B cell (primary cell): ENCODE measurements around the gene POP4. TPM values are rescaled to one million over a fixed set of nuclear protein-coding genes. Genes with fewer than 3 reads are reported as not detected.
A peak's percentile ranks its signal among the peaks of the same experiment; 100 is the strongest.

Experiments used
- ATAC-seq: fragments of 200-7000 bp; cut with Tn5 transposase; one replicate; pipeline ENCODE4 v1.10.0; 2021; ENCODE audit warnings: low read depth, mild to moderate bottlenecking, moderate number of reproducible peaks, moderate library complexity
- CTCF ChIA-PET: fragments of 350-600 bp; sonication (Branson Sonifier 250); formaldehyde crosslinking; loops from one replicate; lab custom pipeline; 2021; ENCODE audit warnings: antibody characterized with exemption, inconsistent platforms; lab: Charles Lee
- POLR2A ChIA-PET: fragments of 350-600 bp; sonication (Branson Sonifier 250); formaldehyde crosslinking; loops from one replicate; lab custom pipeline; 2021; ENCODE audit warnings: antibody characterized with exemption; lab: Charles Lee
- DNase-seq: peaks from one replicate; pipeline ENCODE4 v3.0.0; 2013
- H2AFZ ChIP-seq: 2 replicates; pipeline ENCODE4 v1.6.1; 2012; ENCODE audit warnings: mild to moderate bottlenecking, low read depth, low read length; ENCODE audit not compliant: insufficient read depth, poor library complexity, severe bottlenecking
- H3K27ac ChIP-seq, 2 donors: 1 replicate in 1 of 2; 2 replicates in 1 of 2; pipeline ENCODE4 v1.5.1; 2012 to 2013; ENCODE audit warnings: low read length in 2 of 2, mild to moderate bottlenecking in 2 of 2, moderate library complexity in 1 of 2
- H3K27me3 ChIP-seq, 4 experiments: fragments of 200-600 bp in 1 of 4; sonication (generic) in 1 of 4; replicated peaks in 1 of 4; 1 replicate in 2 of 4; 2 replicates in 2 of 4; pipeline versions ENCODE4 v1.6.1 to v1.7.0; 2013 to 2016; ENCODE audit warnings: low read length in 3 of 4, mild to moderate bottlenecking in 2 of 4, mixed read lengths in 1 of 4, moderate library complexity in 1 of 4; ENCODE audit not compliant: insufficient read depth in 4 of 4, control insufficient read depth in 3 of 4; ENCODE audit errors: control extremely low read depth in 1 of 4
- H3K36me3 ChIP-seq, 2 experiments: replicated peaks in 1 of 2; 1 replicate in 1 of 2; 2 replicates in 1 of 2; pipeline versions ENCODE4 v1.6.1 to v1.7.1; 2013; ENCODE audit warnings: low read length in 1 of 2; ENCODE audit not compliant: insufficient read depth in 2 of 2, control insufficient read depth in 1 of 2; ENCODE audit errors: control extremely low read depth in 1 of 2, extremely low read depth in 1 of 2
- H3K4me1 ChIP-seq, 2 donors: fragments of 200-600 bp in 1 of 2; sonication (generic) in 1 of 2; 1 replicate in 1 of 2; 2 replicates in 1 of 2; pipeline versions ENCODE4 v1.5.1 to v1.6.1; 2013 to 2017; ENCODE audit warnings: low read length in 2 of 2; ENCODE audit not compliant: control insufficient read depth in 2 of 2, insufficient read depth in 2 of 2
- H3K4me2 ChIP-seq: replicated peaks from 2 replicates; pipeline ENCODE3; 2012; ENCODE audit warnings: mild to moderate bottlenecking, low read depth, low read length; ENCODE audit not compliant: poor library complexity, severe bottlenecking
- H3K4me3 ChIP-seq, 5 experiments: fragments of 200-600 bp in 1 of 5; sonication (generic) in 1 of 5; 1 replicate in 3 of 5; 2 replicates in 2 of 5; pipeline versions ENCODE4 v1.5.1 to v1.7.0; 2011 to 2016; ENCODE audit warnings: low read length in 4 of 5, mild to moderate bottlenecking in 4 of 5, low read depth in 2 of 5, control low read depth in 1 of 5, moderate library complexity in 1 of 5; ENCODE audit not compliant: insufficient read depth in 1 of 5; ENCODE audit errors: control extremely low read depth in 1 of 5, extremely low read depth in 1 of 5
- H3K79me2 ChIP-seq: fragments of 200-600 bp; sonication (generic); one replicate; pipeline ENCODE4 v1.6.0; 2016; ENCODE audit warnings: low read length; ENCODE audit not compliant: control insufficient read depth, insufficient read depth
- H3K9ac ChIP-seq: fragments of 200-600 bp; sonication (generic); 2 replicates; pipeline ENCODE4 v1.6.1; 2017; ENCODE audit warnings: mild to moderate bottlenecking, low read length, moderate library complexity
- H3K9me3 ChIP-seq, 3 donors: one replicate each; pipeline versions ENCODE4 v1.6.1 to v1.7.1; 2013; ENCODE audit warnings: low read length in 2 of 3; ENCODE audit not compliant: control insufficient read depth in 2 of 3, insufficient read depth in 1 of 3; ENCODE audit errors: control extremely low read depth in 1 of 3
- H4K20me1 ChIP-seq: 2 replicates; pipeline ENCODE4 v1.6.0; 2012; ENCODE audit warnings: mild to moderate bottlenecking, low read length; ENCODE audit not compliant: insufficient read depth, control insufficient read depth, poor library complexity, severe bottlenecking
- H3K27ac Mint-ChIP-seq: one replicate; pipeline ENCODE4 v1.8.0; 2021; ENCODE audit warnings: mixed read lengths
- H3K27me3 Mint-ChIP-seq: one replicate; pipeline ENCODE4 v1.8.0; 2021; ENCODE audit warnings: mixed read lengths
- H3K4me1 Mint-ChIP-seq: one replicate; pipeline ENCODE4 v1.8.0; 2021; ENCODE audit warnings: mixed read lengths
- H3K4me3 Mint-ChIP-seq: one replicate; pipeline ENCODE4 v1.8.0; 2021; ENCODE audit warnings: mixed read lengths
- H3K9me3 Mint-ChIP-seq: one replicate; pipeline ENCODE4 v1.8.0; 2022; ENCODE audit warnings: mixed read lengths; ENCODE audit not compliant: insufficient read depth
- CTCF ChIP-seq: fragments of 200-600 bp; IDR thresholded peaks from one replicate; pipeline ENCODE4 v1.8.0; 2022; ENCODE audit warnings: antibody characterized with exemption, mild to moderate bottlenecking
- EZH2 ChIP-seq: IDR thresholded peaks from 2 replicates; pipeline ENCODE4 v1.6.1; 2012; ENCODE audit warnings: borderline replicate concordance, low read depth, mild to moderate bottlenecking, moderate library complexity, low read length; ENCODE audit not compliant: insufficient read depth, poor library complexity, severe bottlenecking
- WGBS: methylation state at CpG from one replicate; pipeline ENCODE4 v1.1.5; 2013; ENCODE audit warnings: missing lambda C conversion rate; ENCODE audit not compliant: insufficient coverage; 5-methylcytosine and 5-hydroxymethylcytosine counted together
- intact Hi-C: fragments of 100-400 bp; cut with micrococcal nuclease; formaldehyde crosslinking; loops from one replicate; pipeline ENCODE4 v1.10.0; 2022
- polyA plus RNA-seq: library from polyadenylated mRNA; depleted of rRNA; stranded (reverse); fragments of >200 nt; gene quantifications from 2 replicates; pipeline ENCODE4 v1.2.3, GENCODE V29; 2012
- total RNA-seq, 2 donors: library from RNA; stranded (reverse); fragments of 120-200 nt in 1 of 2; gene quantifications; 1 replicate in 1 of 2; 2 replicates in 1 of 2; pipeline versions ENCODE4 v1.2.3 to v1.2.4, GENCODE V29; 2013 to 2022

POP4 gene
- total and polyA plus RNA-seq, 2 donors (not counting 1 experiment from before 2014, with no cell fraction given), result 58.9 to 61.2 TPM

DNA sequence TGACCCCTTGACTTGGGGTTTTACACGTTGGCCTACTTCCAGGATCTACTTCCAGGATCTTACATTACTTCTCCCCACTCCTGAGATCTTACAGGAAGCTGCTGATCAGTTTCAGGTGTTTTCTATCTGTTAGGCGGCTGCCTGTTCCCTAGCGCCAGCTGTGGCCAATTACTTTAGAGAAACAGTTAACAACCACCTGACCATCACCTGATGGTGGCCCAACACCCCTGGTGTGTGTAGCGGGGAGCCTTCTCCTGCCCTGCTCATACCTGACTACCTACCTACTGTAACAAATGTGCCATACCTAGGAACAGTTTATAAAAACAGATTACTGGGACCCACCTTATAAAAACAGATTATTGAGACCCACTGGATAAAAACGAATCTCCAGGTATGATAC is 2.8 kb upstream of the POP4 start:
- Mint-ChIP-seq H3K27me3 (peaks cover 2% of the 10 kb centered on the region), H3K4me3 (no peak overlapping the region), H3K9me3 (no peaks in the 10 kb centered on the region), H3K4me1 (peaks cover 17% of the 10 kb centered on the region), H3K27ac (peak overlapping the region; percentile 26)
- Histone ChIP-seq H3K4me3 (no peak overlapping the region), H3K4me1 (peaks cover 10 to 18% of the 10 kb centered on the region in 2 donors), H3K4me2 (no peak overlapping the region), H3K27ac (no peak overlapping the region), H2AFZ (no peak overlapping the region), H3K9me3 (no peaks in the 10 kb centered on the region), H4K20me1 (no peaks in the 10 kb centered on the region), H3K27me3 (no peaks in the 10 kb centered on the region), H3K79me2 (peaks cover 14% of the 10 kb centered on the region), H3K36me3 (peaks cover 0 to under 1% of the 10 kb centered on the region in 2 experiments), H3K9ac (no peak overlapping the region)
- DNase-seq (no peak), ATAC-seq (no peak)
- intact Hi-C loops, result no loop called here
- ChIA-PET CTCF (interaction anchor here (10.7 kb wide), 1 partner anchor 109 kb away, joined by 273 read pairs; the partner anchor contains the start of gene C19orf12), POLR2A (no interaction called here)
- TF ChIP-seq EZH2, result no peak
- TF ChIP-seq CTCF, result no peak
- WGBS, result 86% methylated on average over 3 of the region's 5 CpGs

DNA sequence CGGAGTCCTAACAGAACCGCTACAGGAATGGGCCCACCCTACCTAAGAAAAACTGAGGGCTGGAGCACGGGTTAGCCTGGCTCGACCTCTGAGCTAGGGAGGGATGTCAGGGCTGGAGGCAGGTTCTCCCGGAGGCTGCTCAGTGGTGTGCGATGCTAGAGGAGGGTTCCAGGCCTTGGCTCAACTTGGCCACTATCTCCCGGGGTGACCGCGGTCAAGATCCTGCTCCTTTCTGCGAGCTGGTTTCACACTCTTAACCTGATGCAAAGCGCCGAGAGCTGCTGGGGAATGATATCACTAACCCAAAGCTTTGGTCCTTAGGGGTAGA is 301 bp downstream of the POP4 start:
- H3K9ac ChIP-seq, result peak overlapping the region; percentile 96
- no peaks in the 10 kb centered on the region for H3K27me3 ChIP-seq
- H3K4me3 ChIP-seq, result peak overlapping the region; percentile 70 to 100 (median 86)
- H3K79me2 ChIP-seq, result peaks cover 21% of the 10 kb centered on the region
- H4K20me1 ChIP-seq, result no peaks in the 10 kb centered on the region
- peaks cover 30% of the 10 kb centered on the region for H3K4me1 Mint-ChIP-seq
- peak overlapping the region; percentile 85 for H3K4me2 ChIP-seq
- ChIA-PET POLR2A (interaction anchor here (0.7 to 3.3 kb wide), 10 partner anchors 59 to 1813 kb away, joined by 3 to 29 read pairs (median 8); partner anchors contain the start of genes C19orf12, PLEKHF1 and URI1), CTCF (interaction anchor here (0.9 to 10.7 kb wide), 9 partner anchors 11 to 336 kb away, joined by 3 to 273 read pairs (median 7); partner anchors contain the start of genes C19orf12, PLEKHF1 and URI1)
- H3K27ac ChIP-seq, result peak overlapping the region; percentile 98 to 100
- intact Hi-C loops, result loop anchor here (1.0 to 5.0 kb wide), 7 partner anchors 59 to 394 kb away; partner anchors contain the start of genes CCNE1, PLEKHF1, UQCRFS1 and URI1
- TF ChIP-seq CTCF (no peak), EZH2 (no peak)
- DNase-seq (no peak), ATAC-seq (no peak)
- no peaks in the 10 kb centered on the region for H3K9me3 ChIP-seq
- H3K36me3 ChIP-seq, result peaks cover 0 to 24% of the 10 kb centered on the region in 2 experiments
- H3K9me3 Mint-ChIP-seq, result no peaks in the 10 kb centered on the region
- H3K4me1 ChIP-seq, result peaks cover 16 to 31% of the 10 kb centered on the region in 2 donors
- 0% methylated on average over 10 of the region's 12 CpGs for WGBS
- no peaks in the 10 kb centered on the region for H3K27me3 Mint-ChIP-seq
- H3K27ac Mint-ChIP-seq, result peak overlapping the region; percentile 100
- peak overlapping the region; percentile 99 for H3K4me3 Mint-ChIP-seq
- H2AFZ ChIP-seq, result peak overlapping the region; percentile 76
